Midbrain (tissue), 1 donor: Measurements from ENCODE around the gene GPR42.
"Not testable (repeated sequence)": the region's sequence is repeated elsewhere in the genome, so short reads cannot be mapped to it uniquely, and the experiment has no call there.

ENCODE experiments used
- DNase-seq: peaks from one replicate; lab custom pipeline; 2025; lab: John Stamatoyannopoulos, UW

GPR42 gene

GRCh38 chr19:35363711-35364425, 7.0 kb upstream of the GPR42 start:
- DNase-seq: no peak

GRCh38 chr19:35365303-35365702, 5.6 kb upstream of the GPR42 start:
- DNase-seq: no peak

- no peak for DNase-seq
Observed at GRCh38 chr19:35368378-35368777, 2.5 kb upstream of the GPR42 start.

- no peak for DNase-seq
Observed at GRCh38 chr19:35369522-35369921, 1.3 kb upstream of the GPR42 start.

- no peak for DNase-seq
Observed at GRCh38 chr19:35373492-35373891, 2.6 kb downstream of the GPR42 start.

- not testable (repeated sequence) for DNase-seq
Observed at GRCh38 chr19:35374031-35374430, 3.2 kb downstream of the GPR42 start.

GRCh38 chr19:35375505-35376307, 4.8 kb downstream of the GPR42 start:
- no peak for DNase-seq

GRCh38 chr19:35377656-35378055, 6.8 kb downstream of the GPR42 start:
- no peak for DNase-seq

GRCh38 chr19:35378356-35378755, 7.5 kb downstream of the GPR42 start:
- no peak for DNase-seq

- DNase-seq: not testable (repeated sequence)
Observed at GRCh38 chr19:35379545-35379944, 8.7 kb downstream of the GPR42 start.

- no peak for DNase-seq
Observed at GRCh38 chr19:35379992-35380391, 9.1 kb downstream of the GPR42 start.

GRCh38 chr19:35380450-35381124, 9.7 kb downstream of the GPR42 start:
- no peak for DNase-seq

GRCh38 chr19:35381318-35381717, 10.4 kb downstream of the GPR42 start:
- DNase-seq: no peak

- no peak for DNase-seq
Observed at GRCh38 chr19:35381926-35382325, 11.1 kb downstream of the GPR42 start.

- no peak for DNase-seq
Observed at GRCh38 chr19:35383536-35383935, 12.7 kb downstream of the GPR42 start.

- DNase-seq: no peak
Observed at GRCh38 chr19:35388277-35389054, 17.6 kb downstream of the GPR42 start.

- DNase-seq: no peak
Observed at GRCh38 chr19:35389192-35389861, 18.5 kb downstream of the GPR42 start.

GRCh38 chr19:35392742-35393715, 22.2 kb downstream of the GPR42 start:
- DNase-seq: no peak

GRCh38 chr19:35395382-35396199, 24.7 kb downstream of the GPR42 start:
- no peak for DNase-seq
